PFSK-1 (cell line): ENCODE results near the gene RARB.

ENCODE experiments used
- FOXP2 ChIP-seq: optimal IDR thresholded peaks from 2 replicates; pipeline ENCODE3; 2011; ENCODE audit warnings: borderline replicate concordance, control low read depth, inconsistent platforms; ENCODE audit not compliant: insufficient read depth; ENCODE audit errors: extremely low read length, extremely low read depth
- POLR2AphosphoS5 ChIP-seq: IDR thresholded peaks from 2 replicates; pipeline ENCODE4 v1.6.1; 2012; ENCODE audit warnings: low read depth, mild to moderate bottlenecking, control low read depth, low read length, moderate library complexity
- REST ChIP-seq, 2 experiments: IDR thresholded peaks; 2 replicates each; pipeline versions ENCODE4 v1.6.1 to v1.8.0; 2011 to 2012; ENCODE audit warnings: low read depth in 2 of 2, low read length in 2 of 2, control low read depth in 1 of 2, inconsistent platforms in 1 of 2, mild to moderate bottlenecking in 1 of 2, moderate library complexity in 1 of 2; ENCODE audit not compliant: insufficient read depth in 1 of 2
- SIN3A ChIP-seq: IDR thresholded peaks from 2 replicates; pipeline ENCODE4 v1.6.1; 2012; ENCODE audit warnings: mild to moderate bottlenecking, low read length, moderate library complexity, borderline replicate concordance; ENCODE audit not compliant: insufficient read depth
- TAF1 ChIP-seq: IDR thresholded peaks from 2 replicates; pipeline ENCODE4 v1.6.1; 2012; ENCODE audit warnings: low read length, control low read depth, borderline replicate concordance; ENCODE audit not compliant: insufficient read depth

The RARB gene

GRCh38 chr3:25460751-25461150 lies 32.7 kb downstream of the RARB start:
- TF ChIP-seq TAF1 (no peak), FOXP2 (no peak), SIN3A (no peak), POLR2AphosphoS5 (no peak), REST (IDR thresholded peaks at IDR 0.05; ENCODE audit: insufficient read depth in 1 of 2, low read depth in 2 of 2, low read length in 2 of 2) (no peak)

- TF ChIP-seq REST (IDR thresholded peaks at IDR 0.05; ENCODE audit: insufficient read depth in 1 of 2, low read depth in 2 of 2, low read length in 2 of 2), result no peak
- no peak for TF ChIP-seq FOXP2
- no peak for TF ChIP-seq SIN3A
- TF ChIP-seq POLR2AphosphoS5, result no peak
- no peak for TF ChIP-seq TAF1
These were observed 33.9 kb downstream of the RARB start for GRCh38 chr3:25461946-25462345.

GRCh38 chr3:25462495-25462894 lies 34.4 kb downstream of the RARB start:
- TF ChIP-seq TAF1 (no peak), POLR2AphosphoS5 (no peak), FOXP2 (no peak), REST (IDR thresholded peaks at IDR 0.05; ENCODE audit: insufficient read depth in 1 of 2, low read depth in 2 of 2, low read length in 2 of 2) (no peak), SIN3A (no peak)

GRCh38 chr3:25463836-25464418 lies 35.9 kb downstream of the RARB start:
- TF ChIP-seq SIN3A (no peak), POLR2AphosphoS5 (no peak), REST (IDR thresholded peaks at IDR 0.05; ENCODE audit: insufficient read depth in 1 of 2, low read depth in 2 of 2, low read length in 2 of 2) (no peak), FOXP2 (no peak), TAF1 (no peak)

GRCh38 chr3:25465266-25465860 lies 37.3 kb downstream of the RARB start:
- TF ChIP-seq POLR2AphosphoS5 (no peak), TAF1 (no peak), SIN3A (no peak), FOXP2 (no peak), REST (IDR thresholded peaks at IDR 0.05; ENCODE audit: insufficient read depth in 1 of 2, low read depth in 2 of 2, low read length in 2 of 2) (no peak)
